Peyer's patch (tissue), 4 donors: Measurements from ENCODE around the gene MEP1B.
A peak's percentile ranks its signal among the peaks of the same experiment; 100 is the strongest.

ENCODE experiments used
- POLR2A ChIP-seq, 2 donors: fragments of 450-650 bp; IDR thresholded peaks; one replicate each; pipeline ENCODE4 v1.5.1; 2017; ENCODE audit warnings: antibody characterized with exemption in 2 of 2, mild to moderate bottlenecking in 2 of 2, moderate library complexity in 2 of 2
- TF ChIP-seq, protein P1 (sequence below), 6 experiments: fragments of 450-650 bp in 4 of 6; fragments of 200-600 bp in 2 of 6; sonication (generic) in 1 of 6; IDR thresholded peaks; one replicate each; pipeline ENCODE4 v1.5.1; 2017 to 2019; ENCODE audit warnings: antibody characterized with exemption in 6 of 6, mild to moderate bottlenecking in 3 of 6, moderate library complexity in 1 of 6

GRCh38 chr18:32242395-32242794, 52.6 kb downstream of the MEP1B start:
- TF ChIP-seq, protein P1, sequence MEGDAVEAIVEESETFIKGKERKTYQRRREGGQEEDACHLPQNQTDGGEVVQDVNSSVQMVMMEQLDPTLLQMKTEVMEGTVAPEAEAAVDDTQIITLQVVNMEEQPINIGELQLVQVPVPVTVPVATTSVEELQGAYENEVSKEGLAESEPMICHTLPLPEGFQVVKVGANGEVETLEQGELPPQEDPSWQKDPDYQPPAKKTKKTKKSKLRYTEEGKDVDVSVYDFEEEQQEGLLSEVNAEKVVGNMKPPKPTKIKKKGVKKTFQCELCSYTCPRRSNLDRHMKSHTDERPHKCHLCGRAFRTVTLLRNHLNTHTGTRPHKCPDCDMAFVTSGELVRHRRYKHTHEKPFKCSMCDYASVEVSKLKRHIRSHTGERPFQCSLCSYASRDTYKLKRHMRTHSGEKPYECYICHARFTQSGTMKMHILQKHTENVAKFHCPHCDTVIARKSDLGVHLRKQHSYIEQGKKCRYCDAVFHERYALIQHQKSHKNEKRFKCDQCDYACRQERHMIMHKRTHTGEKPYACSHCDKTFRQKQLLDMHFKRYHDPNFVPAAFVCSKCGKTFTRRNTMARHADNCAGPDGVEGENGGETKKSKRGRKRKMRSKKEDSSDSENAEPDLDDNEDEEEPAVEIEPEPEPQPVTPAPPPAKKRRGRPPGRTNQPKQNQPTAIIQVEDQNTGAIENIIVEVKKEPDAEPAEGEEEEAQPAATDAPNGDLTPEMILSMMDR (IDR thresholded peaks at IDR 0.05) = peak in 3 of 6 experiments; percentile 34 to 43 (median 34)
- no peak for TF ChIP-seq POLR2A (IDR thresholded peaks at IDR 0.05)
